Left ventricle myocardium inferior (tissue), 1 donor: ENCODE data around the gene LRRC32. TPM values are rescaled to one million over a fixed set of nuclear protein-coding genes. Genes with fewer than 3 reads are reported as not detected.
"Not testable (repeated sequence)": the region's sequence is repeated elsewhere in the genome, so short reads cannot be mapped to it uniquely, and the experiment has no call there.

Experiments
- DNase-seq: peaks from one replicate; pipeline ENCODE4 v3.0.0-alpha.2; 2020
- H3K27ac ChIP-seq: fragments of 200-600 bp; replicated peaks from 2 replicates; pipeline ENCODE4 v1.8.0; 2021
- H3K27me3 ChIP-seq: fragments of 200-600 bp; 2 replicates; pipeline ENCODE4 v1.8.0; 2021; ENCODE audit warnings: low read depth
- H3K36me3 ChIP-seq: fragments of 200-600 bp; 2 replicates; pipeline ENCODE4 v1.8.0; 2021
- H3K4me1 ChIP-seq: fragments of 200-600 bp; 2 replicates; pipeline ENCODE4 v1.8.0; 2021
- H3K4me3 ChIP-seq: fragments of 200-600 bp; 2 replicates; pipeline ENCODE4 v1.8.0; 2021; ENCODE audit warnings: mild to moderate bottlenecking, moderate library complexity
- H3K9me3 ChIP-seq: fragments of 200-600 bp; replicated peaks from 2 replicates; pipeline ENCODE4 v1.8.0; 2021
- intact Hi-C: fragments of 100-400 bp; cut with micrococcal nuclease; formaldehyde crosslinking; loops from one replicate; pipeline ENCODE4 v1.11.0; 2022
- total RNA-seq: library from RNA; stranded (reverse); fragmentation: NEBNext Ultra II Directional; extraction: Animal tissue kit (Norgen Biotek cat#: 25700); gene quantifications from one replicate; pipeline ENCODE4 v1.2.1, GENCODE V29; 2021
- TF ChIP-seq, protein P1 (sequence below): fragments of 200-600 bp; IDR thresholded peaks from 2 replicates; pipeline ENCODE4 v1.8.0; 2021; ENCODE audit warnings: antibody characterized with exemption, mild to moderate bottlenecking, borderline replicate concordance
- donor health status: DM: no; HTN: yes; CAD: no; lungs with severe emphysema.

The LRRC32 gene
- total RNA-seq, 1 donor from 2014 or later, result 35.1 TPM

GRCh38 chr11:76620489-76620888, 50.1 kb downstream of the LRRC32 start:
- Histone ChIP-seq H3K36me3 (no peaks in the 10 kb centered on the region), H3K27ac (no peak overlapping the region), H3K9me3 (peaks cover 12% of the 10 kb centered on the region), H3K4me1 (peaks cover 35% of the 10 kb centered on the region), H3K27me3 (no peaks in the 10 kb centered on the region), H3K4me3 (no peak overlapping the region)
- no peak for DNase-seq
- TF ChIP-seq, protein P1, sequence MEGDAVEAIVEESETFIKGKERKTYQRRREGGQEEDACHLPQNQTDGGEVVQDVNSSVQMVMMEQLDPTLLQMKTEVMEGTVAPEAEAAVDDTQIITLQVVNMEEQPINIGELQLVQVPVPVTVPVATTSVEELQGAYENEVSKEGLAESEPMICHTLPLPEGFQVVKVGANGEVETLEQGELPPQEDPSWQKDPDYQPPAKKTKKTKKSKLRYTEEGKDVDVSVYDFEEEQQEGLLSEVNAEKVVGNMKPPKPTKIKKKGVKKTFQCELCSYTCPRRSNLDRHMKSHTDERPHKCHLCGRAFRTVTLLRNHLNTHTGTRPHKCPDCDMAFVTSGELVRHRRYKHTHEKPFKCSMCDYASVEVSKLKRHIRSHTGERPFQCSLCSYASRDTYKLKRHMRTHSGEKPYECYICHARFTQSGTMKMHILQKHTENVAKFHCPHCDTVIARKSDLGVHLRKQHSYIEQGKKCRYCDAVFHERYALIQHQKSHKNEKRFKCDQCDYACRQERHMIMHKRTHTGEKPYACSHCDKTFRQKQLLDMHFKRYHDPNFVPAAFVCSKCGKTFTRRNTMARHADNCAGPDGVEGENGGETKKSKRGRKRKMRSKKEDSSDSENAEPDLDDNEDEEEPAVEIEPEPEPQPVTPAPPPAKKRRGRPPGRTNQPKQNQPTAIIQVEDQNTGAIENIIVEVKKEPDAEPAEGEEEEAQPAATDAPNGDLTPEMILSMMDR, result no peak
- intact Hi-C loops, result no loop called here

DNA sequence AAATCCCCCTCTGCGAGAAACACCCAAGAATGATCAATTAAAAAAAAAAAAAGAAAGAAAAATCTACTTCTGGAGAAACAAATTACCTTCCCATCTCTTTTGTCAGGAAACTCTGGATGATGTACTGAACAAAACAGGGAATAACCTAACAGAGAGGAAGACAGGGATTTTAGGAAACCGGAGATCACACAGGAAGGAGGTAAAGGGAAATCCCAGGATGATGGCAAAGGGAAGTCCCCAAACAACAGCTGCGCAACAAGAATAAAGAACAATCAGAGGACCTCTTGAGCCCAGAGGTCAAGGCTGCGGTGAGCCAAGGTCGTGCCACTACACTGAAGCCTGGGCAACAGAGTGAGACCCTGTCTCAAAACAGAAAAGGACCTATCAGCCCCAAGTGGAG, 50.7 kb downstream of the LRRC32 start:
- intact Hi-C loops, H3K9me3 ChIP-seq, H3K4me3 ChIP-seq, H3K36me3 ChIP-seq, H3K27me3 ChIP-seq, H3K27ac ChIP-seq, DNase-seq: not testable (repeated sequence)
- H3K4me1 ChIP-seq, result peaks cover 38% of the 10 kb centered on the region

DNA sequence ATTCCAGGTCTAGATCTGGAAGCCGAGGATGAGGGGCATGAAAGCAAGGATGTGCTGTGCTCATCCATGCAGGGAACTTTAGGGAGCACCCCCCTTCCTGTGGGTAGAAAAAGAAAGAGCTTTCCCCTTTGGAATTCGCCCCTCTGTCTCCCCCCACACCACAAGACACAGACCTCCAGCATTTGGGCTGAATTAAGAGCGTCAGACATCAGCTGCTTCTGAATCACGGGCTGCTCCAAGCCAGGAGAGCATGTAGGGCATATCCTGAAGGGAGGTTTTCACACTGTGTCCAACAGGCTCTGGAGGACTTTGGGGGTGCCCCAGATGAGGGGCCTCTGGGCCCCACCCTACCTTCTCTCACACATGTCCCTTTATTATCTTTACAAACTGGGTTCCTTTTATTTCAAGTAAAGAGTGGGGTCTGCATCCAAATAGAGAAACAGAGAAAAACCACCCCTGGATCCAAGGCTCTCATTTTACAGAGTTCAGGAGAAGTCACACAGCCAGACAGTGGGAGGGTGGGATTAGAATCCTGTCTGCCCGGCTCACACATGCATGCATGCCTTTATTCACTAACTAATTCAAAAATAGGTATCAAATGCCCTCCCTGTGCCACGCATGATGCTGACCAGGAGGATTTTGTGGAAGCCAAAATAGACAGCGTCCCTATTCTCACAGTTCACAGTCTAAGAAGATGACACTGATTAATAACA, 52.8 kb downstream of the LRRC32 start:
- no peaks in the 10 kb centered on the region for H3K27me3 ChIP-seq
- no peak overlapping the region for H3K4me3 ChIP-seq
- intact Hi-C loops, result no loop called here
- no peak for DNase-seq
- H3K4me1 ChIP-seq, result peaks cover 46% of the 10 kb centered on the region
- peaks cover 9% of the 10 kb centered on the region for H3K9me3 ChIP-seq
- H3K36me3 ChIP-seq, result no peaks in the 10 kb centered on the region
- H3K27ac ChIP-seq, result no peak overlapping the region
- TF ChIP-seq, protein P1, result no peak

DNA sequence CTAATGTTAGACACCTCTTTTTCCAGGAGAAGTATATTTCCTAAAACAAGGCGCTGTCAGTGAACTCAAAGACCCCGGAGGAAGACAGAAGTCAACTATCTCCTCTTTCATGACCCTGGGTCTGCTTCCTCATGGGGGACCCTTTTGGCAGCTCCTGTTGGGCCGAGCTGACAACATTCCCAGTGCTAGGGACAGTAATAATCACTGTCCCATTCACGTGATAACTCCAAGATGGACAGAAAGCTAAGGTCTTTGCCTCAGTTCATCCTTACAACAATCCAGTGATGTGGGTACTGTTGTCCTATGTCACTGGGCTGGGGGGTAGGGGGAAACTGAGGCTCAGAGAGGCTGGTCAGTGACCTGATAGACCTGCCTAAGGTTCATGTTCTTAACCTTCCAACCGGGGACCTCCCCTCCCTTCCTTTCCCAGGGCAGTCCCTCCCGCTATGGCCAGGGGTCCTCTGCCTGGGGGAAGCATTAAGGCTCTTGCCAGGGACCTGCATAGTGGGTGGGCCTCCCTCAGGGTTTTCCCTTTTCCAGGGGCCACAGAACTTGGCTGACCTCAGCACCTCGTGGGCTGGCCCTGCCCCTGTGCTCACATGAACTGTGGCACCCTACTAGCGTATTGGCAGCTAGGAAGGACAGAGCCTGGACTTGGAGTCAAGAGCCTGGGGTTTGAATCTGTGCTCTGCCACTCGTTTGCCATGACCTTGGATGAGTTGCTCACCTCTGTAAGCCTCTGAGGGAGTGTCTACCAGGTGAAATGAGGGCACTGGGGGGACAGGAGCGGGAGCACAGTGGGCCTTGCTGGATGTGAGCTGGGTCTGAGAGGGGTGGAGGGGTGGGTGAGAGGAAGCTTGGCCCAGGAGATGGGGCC, 53.6 kb downstream of the LRRC32 start:
- no peak overlapping the region for H3K4me3 ChIP-seq
- intact Hi-C loops, result no loop called here

GRCh38 chr11:76615950-76616349, 54.6 kb downstream of the LRRC32 start:
- no peaks in the 10 kb centered on the region for H3K27me3 ChIP-seq
- TF ChIP-seq, protein P1, result no peak
- peak; percentile 74 for DNase-seq
- H3K9me3 ChIP-seq, result peaks cover 9% of the 10 kb centered on the region
- peaks cover 50% of the 10 kb centered on the region for H3K4me1 ChIP-seq
- no peaks in the 10 kb centered on the region for H3K36me3 ChIP-seq
- peak overlapping the region; percentile 88 for H3K27ac ChIP-seq
- intact Hi-C loops, result no loop called here
- no peak overlapping the region for H3K4me3 ChIP-seq

More for the DNA sequence above, 53.6 kb downstream of the LRRC32 start:
- no peak for DNase-seq
- Histone ChIP-seq H3K27me3 (no peaks in the 10 kb centered on the region), H3K36me3 (no peaks in the 10 kb centered on the region), H3K4me1 (peaks cover 46% of the 10 kb centered on the region), H3K9me3 (peaks cover 9% of the 10 kb centered on the region), H3K27ac (peak overlapping the region; percentile 88)
- TF ChIP-seq, protein P1, result no peak
